NCI-H446 treated with DMSO at 0.1 percent for 48 hours (cell line): Measurements from ENCODE around the gene TBC1D23.
"Not testable (repeated sequence)": the region's sequence is repeated elsewhere in the genome, so short reads cannot be mapped to it uniquely, and the experiment has no call there.

Experiments
- DNase-seq: peaks from one replicate; lab custom pipeline; 2025; lab: John Stamatoyannopoulos, UW

The TBC1D23 gene

GRCh38 chr3:100260685-100261484 lies at the start of gene TBC1D23:
Gene TBC1D23 (plus strand): TSS chr3:100260992. CDS start chr3:100261019, 27 bp downstream.
- DNase-seq = peak; percentile 98

GRCh38 chr3:100213891-100214573 lies 46.8 kb upstream of the TBC1D23 start:
- DNase-seq = no peak

- DNase-seq = no peak
Observed at GRCh38 chr3:100214574-100214964, 46.2 kb upstream of the TBC1D23 start.

- no peak for DNase-seq
Observed at GRCh38 chr3:100216713-100217112, 44.1 kb upstream of the TBC1D23 start.

- no peak for DNase-seq
Observed at GRCh38 chr3:100221159-100221558, 39.6 kb upstream of the TBC1D23 start.

- no peak for DNase-seq
Observed at GRCh38 chr3:100225193-100225592, 35.6 kb upstream of the TBC1D23 start.

GRCh38 chr3:100225883-100226282 lies 34.9 kb upstream of the TBC1D23 start:
- DNase-seq = no peak

GRCh38 chr3:100226712-100227429 lies 33.9 kb upstream of the TBC1D23 start:
- DNase-seq = no peak

GRCh38 chr3:100227511-100227921 lies 33.3 kb upstream of the TBC1D23 start:
- DNase-seq = no peak

GRCh38 chr3:100228247-100228646 lies 32.5 kb upstream of the TBC1D23 start:
- DNase-seq = no peak

GRCh38 chr3:100229188-100229587 lies 31.6 kb upstream of the TBC1D23 start:
- DNase-seq = not testable (repeated sequence)

GRCh38 chr3:100230710-100231109 lies 30.1 kb upstream of the TBC1D23 start:
- no peak for DNase-seq

- DNase-seq = no peak
Observed at GRCh38 chr3:100231668-100232067, 29.1 kb upstream of the TBC1D23 start.

GRCh38 chr3:100234364-100234763 lies 26.4 kb upstream of the TBC1D23 start:
- DNase-seq = no peak

GRCh38 chr3:100238599-100238998 lies 22.2 kb upstream of the TBC1D23 start:
- DNase-seq = no peak

GRCh38 chr3:100242471-100242870 lies 18.3 kb upstream of the TBC1D23 start:
- not testable (repeated sequence) for DNase-seq

- no peak for DNase-seq
Observed at GRCh38 chr3:100244264-100244663, 16.5 kb upstream of the TBC1D23 start.

GRCh38 chr3:100245136-100245535 lies 15.7 kb upstream of the TBC1D23 start:
- no peak for DNase-seq

GRCh38 chr3:100245927-100246326 lies 14.9 kb upstream of the TBC1D23 start:
- DNase-seq = no peak

GRCh38 chr3:100246999-100247398 lies 13.8 kb upstream of the TBC1D23 start:
- no peak for DNase-seq

GRCh38 chr3:100252001-100252400 lies 8.8 kb upstream of the TBC1D23 start:
- DNase-seq = no peak

GRCh38 chr3:100254168-100254777 lies 6.5 kb upstream of the TBC1D23 start:
- peak; percentile 32 for DNase-seq
